ENCODE measurements around the gene LCMT1.

DNA sequence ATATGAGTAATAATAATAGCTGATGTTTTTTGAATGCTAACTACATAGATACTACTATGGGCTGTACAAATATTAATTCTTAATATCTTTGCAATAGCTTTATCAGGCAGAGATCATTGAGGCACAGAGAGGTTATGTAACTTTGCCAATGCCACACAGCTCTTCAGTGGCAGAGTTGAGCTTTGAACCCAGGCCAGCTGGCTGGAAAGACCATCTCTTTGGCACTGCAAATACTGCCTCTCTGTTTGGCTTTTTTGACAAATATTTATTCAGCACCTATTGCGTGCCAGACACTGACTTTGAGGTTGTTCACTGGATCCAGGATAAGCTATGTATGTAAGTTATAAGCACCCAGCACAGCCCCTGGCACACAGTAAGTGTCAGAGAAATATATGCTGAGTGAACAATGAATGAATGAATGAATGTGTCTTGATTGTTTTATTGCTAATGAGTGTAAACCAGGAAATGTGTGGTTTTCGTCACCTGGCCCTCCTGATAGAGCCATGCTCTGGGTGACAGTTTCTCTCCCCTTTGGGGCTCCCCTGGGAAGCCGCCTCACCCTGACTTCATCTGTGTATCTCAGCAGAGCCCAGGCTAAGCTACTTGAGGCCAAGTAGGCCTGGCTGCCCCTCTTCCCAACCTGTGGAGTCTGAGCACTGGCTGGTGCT, 107.7 kb downstream of the LCMT1 start:
- TF ChIP-seq, protein P1, sequence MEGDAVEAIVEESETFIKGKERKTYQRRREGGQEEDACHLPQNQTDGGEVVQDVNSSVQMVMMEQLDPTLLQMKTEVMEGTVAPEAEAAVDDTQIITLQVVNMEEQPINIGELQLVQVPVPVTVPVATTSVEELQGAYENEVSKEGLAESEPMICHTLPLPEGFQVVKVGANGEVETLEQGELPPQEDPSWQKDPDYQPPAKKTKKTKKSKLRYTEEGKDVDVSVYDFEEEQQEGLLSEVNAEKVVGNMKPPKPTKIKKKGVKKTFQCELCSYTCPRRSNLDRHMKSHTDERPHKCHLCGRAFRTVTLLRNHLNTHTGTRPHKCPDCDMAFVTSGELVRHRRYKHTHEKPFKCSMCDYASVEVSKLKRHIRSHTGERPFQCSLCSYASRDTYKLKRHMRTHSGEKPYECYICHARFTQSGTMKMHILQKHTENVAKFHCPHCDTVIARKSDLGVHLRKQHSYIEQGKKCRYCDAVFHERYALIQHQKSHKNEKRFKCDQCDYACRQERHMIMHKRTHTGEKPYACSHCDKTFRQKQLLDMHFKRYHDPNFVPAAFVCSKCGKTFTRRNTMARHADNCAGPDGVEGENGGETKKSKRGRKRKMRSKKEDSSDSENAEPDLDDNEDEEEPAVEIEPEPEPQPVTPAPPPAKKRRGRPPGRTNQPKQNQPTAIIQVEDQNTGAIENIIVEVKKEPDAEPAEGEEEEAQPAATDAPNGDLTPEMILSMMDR (conservative IDR thresholded peaks at IDR 0.05 in 1 of 2, IDR thresholded peaks at IDR 0.05 in 1 of 2; ENCODE audit: extremely low read depth in 1 of 2, insufficient read depth in 1 of 2, low read depth in 1 of 2, low read length in 2 of 2): no peak
- no peak for TF ChIP-seq EZH2 (IDR thresholded peaks at IDR 0.05; ENCODE audit: borderline replicate concordance, low read length)
